ENCODE measurements around the gene EMC6. TPM values are rescaled to one million over a fixed set of nuclear protein-coding genes. Genes with fewer than 3 reads are reported as not detected.

The EMC6 gene
- total and polyA plus RNA-seq, 2 experiments from 2014 or later = 42.7 to 130 TPM

DNA sequence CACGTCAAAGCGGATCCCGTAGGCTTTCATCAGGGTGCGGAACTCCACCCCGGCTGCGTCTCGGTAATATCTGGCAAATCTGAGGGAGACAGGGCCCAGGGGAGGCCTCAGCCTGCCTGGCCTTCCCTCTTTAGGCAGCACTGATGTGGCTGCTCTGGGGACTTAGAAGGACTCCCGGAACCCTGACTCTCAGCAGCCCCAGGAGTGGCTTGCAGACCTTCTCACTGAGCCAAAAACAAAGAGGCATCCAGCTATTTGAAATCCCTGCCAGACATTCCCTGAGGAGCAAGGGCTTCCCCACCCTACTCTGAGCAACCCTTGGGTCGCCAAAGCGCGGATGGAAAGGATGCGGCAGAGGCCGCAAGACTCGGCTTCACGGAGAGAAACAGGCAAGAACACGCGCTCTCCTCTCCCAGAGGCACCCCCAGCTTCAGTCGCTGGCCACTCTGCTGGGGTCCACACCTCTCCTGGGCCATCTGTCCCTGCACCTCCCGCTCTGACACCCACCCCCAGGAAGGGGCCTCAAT is 19.5 kb downstream of the EMC6 start:
- H3K27ac ChIP-seq = no peak overlapping the region
- WGBS (ENCODE audit: low lambda C conversion rate, missing lambda C conversion rate) = 68% methylated on average over 19 of the region's 19 CpGs

GRCh38 chr17:3688852-3689261 is 20.2 kb downstream of the EMC6 start:
- no peak for TF ChIP-seq EZH2phosphoT487 (IDR thresholded peaks at IDR 0.05; ENCODE audit: low read depth, severe bottlenecking, unreplicated experiment)
- TF ChIP-seq EZH2 (IDR thresholded peaks at IDR 0.05; ENCODE audit: borderline replicate concordance) = no peak
- no peak for TF ChIP-seq CTCF (IDR thresholded peaks at IDR 0.05; ENCODE audit: poor library complexity)
- H3K27ac ChIP-seq = no peak overlapping the region
- no peaks in the 10 kb centered on the region for H3K36me3 ChIP-seq (replicated peaks; ENCODE audit: insufficient read depth, low read depth)
- H3K4me2 ChIP-seq = no peak overlapping the region
- H3K27me3 ChIP-seq = peaks cover 7% of the 10 kb centered on the region
- H3K4me3 ChIP-seq = no peak overlapping the region
- no peak overlapping the region for H2AFZ ChIP-seq
- H3K9me2 ChIP-seq (replicated peaks; ENCODE audit: insufficient read depth) = no peaks in the 10 kb centered on the region
- no peaks in the 10 kb centered on the region for H3K4me1 ChIP-seq (ENCODE audit: insufficient read depth)
- H4K20me1 ChIP-seq (ENCODE audit: insufficient read depth, poor library complexity, severe bottlenecking) = no peaks in the 10 kb centered on the region
- 84% methylated on average over 13 of the region's 14 CpGs for WGBS (ENCODE audit: low lambda C conversion rate, missing lambda C conversion rate)
- no peak for DNase-seq (ENCODE audit: low spot score)
- no peaks in the 10 kb centered on the region for H3K9me3 ChIP-seq (ENCODE audit: low read depth)
- H3K79me2 ChIP-seq = no peaks in the 10 kb centered on the region

More for the DNA sequence above, 19.5 kb downstream of the EMC6 start:
- Histone ChIP-seq H3K4me2 (no peak overlapping the region), H3K4me1 (ENCODE audit: insufficient read depth) (no peaks in the 10 kb centered on the region), H3K9me3 (ENCODE audit: low read depth) (no peaks in the 10 kb centered on the region), H3K36me3 (replicated peaks; ENCODE audit: insufficient read depth, low read depth) (no peaks in the 10 kb centered on the region), H4K20me1 (ENCODE audit: insufficient read depth, poor library complexity, severe bottlenecking) (no peaks in the 10 kb centered on the region), H2AFZ (no peak overlapping the region), H3K27me3 (peaks cover 2% of the 10 kb centered on the region), H3K4me3 (no peak overlapping the region), H3K9me2 (replicated peaks; ENCODE audit: insufficient read depth) (no peaks in the 10 kb centered on the region), H3K79me2 (no peaks in the 10 kb centered on the region)
- TF ChIP-seq EZH2phosphoT487 (IDR thresholded peaks at IDR 0.05; ENCODE audit: low read depth, severe bottlenecking, unreplicated experiment) (no peak), EZH2 (IDR thresholded peaks at IDR 0.05; ENCODE audit: borderline replicate concordance) (no peak), CTCF (IDR thresholded peaks at IDR 0.05; ENCODE audit: poor library complexity) (no peak)
- DNase-seq (ENCODE audit: low spot score) = no peak

DNA sequence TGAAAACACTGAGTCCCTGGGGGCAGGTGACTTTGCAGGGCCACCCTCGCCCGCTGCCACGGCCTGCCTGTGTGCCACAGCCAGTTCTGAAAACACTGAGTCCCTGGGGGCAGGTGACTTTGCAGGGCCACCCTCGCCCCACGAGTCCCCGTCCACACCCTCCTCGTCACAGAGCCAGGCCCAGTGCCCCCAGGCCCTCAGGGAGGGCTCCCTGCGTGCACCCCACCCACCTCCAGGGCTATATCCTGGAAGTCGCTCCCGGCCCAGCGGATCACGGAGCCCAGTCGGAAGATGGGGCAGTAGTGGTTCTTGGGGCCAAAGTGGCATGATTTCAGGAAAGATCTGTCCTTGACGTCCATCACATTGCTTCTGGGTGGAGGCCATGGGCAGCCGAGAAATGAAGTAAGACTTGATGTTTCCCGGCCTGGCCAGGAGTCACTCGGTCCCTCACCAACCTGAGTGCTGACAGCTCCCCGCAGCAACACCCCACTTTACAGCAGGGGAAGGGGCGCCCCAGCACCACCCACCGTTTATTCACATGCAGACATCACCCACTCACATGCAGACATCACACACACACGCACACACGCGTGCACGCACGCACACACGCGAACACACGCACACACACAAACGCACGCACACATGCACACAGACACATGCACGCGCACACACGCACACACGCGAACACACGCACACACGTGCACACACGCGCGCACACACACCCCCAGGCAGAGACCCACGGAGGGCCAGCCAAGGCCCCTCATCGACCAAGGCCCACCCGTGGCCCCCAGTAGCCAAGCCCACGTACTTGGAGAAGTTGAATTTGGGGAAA is 20.9 kb downstream of the EMC6 start:
- Histone ChIP-seq H3K4me2 (no peak overlapping the region), H3K4me3 (no peak overlapping the region), H2AFZ (no peak overlapping the region), H3K27ac (no peak overlapping the region), H3K36me3 (replicated peaks; ENCODE audit: insufficient read depth, low read depth) (no peaks in the 10 kb centered on the region), H3K9me3 (ENCODE audit: low read depth) (no peaks in the 10 kb centered on the region), H3K79me2 (no peaks in the 10 kb centered on the region), H3K27me3 (peaks cover 13% of the 10 kb centered on the region), H4K20me1 (ENCODE audit: insufficient read depth, poor library complexity, severe bottlenecking) (no peaks in the 10 kb centered on the region), H3K4me1 (ENCODE audit: insufficient read depth) (no peaks in the 10 kb centered on the region), H3K9me2 (replicated peaks; ENCODE audit: insufficient read depth) (no peaks in the 10 kb centered on the region)
- no peak for DNase-seq (ENCODE audit: low spot score)
- TF ChIP-seq EZH2phosphoT487 (IDR thresholded peaks at IDR 0.05; ENCODE audit: low read depth, severe bottlenecking, unreplicated experiment) (no peak), EZH2 (IDR thresholded peaks at IDR 0.05; ENCODE audit: borderline replicate concordance) (no peak), CTCF (IDR thresholded peaks at IDR 0.05; ENCODE audit: poor library complexity) (no peak)
- WGBS (ENCODE audit: low lambda C conversion rate, missing lambda C conversion rate) = 96% methylated on average over 40 of the region's 44 CpGs

Measured in hepatocyte (in vitro differentiated cells).